ENCODE measurements around the gene RSBN1L.
"Not testable (repeated sequence)": the region's sequence is repeated elsewhere in the genome, so short reads cannot be mapped to it uniquely, and the experiment has no call there.

RSBN1L gene

DNA sequence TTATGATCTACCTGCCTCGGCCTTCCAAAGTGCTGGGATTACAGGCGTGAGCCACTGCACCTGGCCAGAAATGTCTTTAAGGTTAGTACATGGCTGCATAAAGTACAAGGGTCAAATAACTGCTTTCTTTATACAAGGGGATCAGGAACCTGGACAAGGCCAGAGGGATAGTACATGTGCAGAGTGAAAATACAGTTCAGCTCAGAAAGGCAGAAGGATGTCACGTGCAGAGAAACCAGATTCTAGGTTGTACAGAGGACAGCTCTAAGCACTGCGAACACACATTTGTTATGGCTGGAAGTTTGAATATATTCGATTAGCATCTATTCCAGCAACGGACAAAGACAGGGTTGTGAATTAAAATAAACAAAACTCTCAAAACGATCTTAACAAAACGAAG, 6.0 kb upstream of the RSBN1L start:
- no peak for DNase-seq

DNA sequence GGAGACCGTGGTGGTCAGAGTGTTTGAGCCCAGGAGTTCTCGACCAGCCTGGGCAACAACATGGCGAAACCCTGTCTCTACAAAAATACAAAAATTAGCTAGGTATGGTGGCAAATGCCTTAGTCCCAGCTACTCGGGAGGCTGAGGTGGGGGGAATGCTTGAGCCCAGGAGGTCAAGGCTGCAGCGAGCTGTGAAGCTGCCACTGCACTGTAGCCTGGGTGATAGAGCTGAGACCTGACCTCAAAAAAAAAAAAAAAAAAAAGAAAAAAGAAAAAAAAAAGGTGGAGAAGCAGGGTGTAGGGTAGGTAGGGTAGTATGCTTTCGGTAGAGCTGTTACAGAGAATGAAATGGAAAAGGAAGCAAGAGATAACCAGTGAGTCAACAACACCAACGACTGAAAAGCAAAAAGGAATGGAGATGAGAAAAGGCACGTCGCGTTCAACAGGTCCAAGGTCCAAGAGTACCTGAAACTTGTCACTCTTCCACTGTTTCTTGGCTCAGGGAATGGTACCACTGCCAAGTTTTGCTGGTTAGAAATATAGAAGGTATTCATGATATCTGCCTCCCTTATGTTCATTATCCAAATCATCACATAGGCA, 4.3 kb upstream of the RSBN1L start:
- DNase-seq: no peak

DNA sequence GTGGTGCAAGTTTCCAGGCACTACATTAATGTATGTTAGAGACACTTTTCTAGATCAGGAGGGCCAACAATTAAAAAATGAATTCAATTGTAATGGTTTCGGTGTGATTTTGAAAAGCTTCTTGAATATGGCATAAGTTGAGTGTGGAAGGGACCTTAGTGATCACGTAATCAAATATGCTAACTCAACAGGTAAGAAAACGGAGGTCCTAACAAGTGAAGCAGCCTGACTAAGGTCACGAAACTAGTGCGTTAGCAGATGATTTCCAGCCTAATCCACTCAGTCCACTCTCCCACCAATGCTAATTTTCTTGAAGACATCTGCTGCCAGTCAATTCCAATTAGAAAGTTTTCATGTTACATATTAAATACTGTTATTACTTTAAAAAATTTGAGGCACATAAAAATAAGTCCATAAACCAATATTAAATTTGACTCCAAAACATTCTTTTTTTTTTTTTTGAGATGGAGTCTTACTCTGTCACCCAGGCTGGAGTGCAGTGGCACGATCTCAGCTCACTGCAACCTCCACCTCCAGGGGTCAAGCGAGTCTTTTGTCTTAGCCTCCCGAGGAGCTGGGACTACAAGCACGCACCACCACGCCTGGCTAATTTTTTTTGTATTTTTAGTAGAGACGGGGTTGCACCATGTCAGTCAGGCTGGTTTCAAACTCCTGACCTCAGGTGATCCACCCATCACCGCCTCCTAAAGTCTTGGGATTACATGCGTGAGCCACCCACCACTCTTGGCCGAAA, 2.3 kb upstream of the RSBN1L start:
- no peak for DNase-seq

DNA sequence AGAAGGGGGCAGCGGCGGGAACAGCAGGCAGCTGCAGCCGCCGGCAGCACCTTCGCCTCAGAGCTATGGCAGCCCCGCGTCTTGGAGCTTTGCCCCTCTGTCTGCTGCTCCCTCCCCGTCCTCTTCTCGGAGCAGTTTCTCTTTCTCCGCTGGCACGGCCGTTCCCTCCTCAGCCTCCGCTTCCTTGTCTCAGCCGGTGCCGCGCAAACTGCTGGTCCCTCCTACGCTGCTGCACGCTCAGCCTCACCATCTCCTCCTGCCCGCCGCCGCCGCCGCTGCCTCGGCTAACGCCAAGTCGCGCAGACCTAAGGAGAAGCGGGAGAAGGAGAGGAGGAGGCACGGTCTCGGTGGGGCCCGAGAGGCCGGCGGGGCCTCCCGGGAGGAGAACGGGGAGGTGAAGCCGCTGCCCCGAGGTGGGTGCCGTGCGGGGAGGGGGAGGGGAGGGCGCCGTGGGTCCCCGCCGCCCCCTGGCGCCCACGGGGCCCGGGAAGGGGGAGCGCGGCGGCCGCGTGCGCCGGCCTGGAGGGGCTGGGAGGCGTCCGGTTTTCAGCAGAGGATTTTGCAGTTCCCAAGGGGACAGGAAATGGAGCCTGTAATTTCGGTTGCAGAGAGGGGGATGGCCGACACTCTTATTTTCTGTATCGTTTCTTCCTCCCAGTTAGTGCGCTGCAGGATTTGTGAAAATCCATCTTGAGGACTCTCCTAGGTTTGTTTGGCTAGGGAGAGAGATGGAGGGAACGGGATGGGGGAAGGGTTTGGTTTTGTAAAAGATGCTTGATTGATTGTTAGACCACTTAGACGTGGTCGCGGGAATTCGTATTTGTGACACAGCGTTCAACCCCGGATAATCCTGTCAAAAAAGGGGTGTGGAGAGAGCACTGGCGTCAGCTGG, 630 bp downstream of the RSBN1L start:
- DNase-seq: peak; percentile 89

DNA sequence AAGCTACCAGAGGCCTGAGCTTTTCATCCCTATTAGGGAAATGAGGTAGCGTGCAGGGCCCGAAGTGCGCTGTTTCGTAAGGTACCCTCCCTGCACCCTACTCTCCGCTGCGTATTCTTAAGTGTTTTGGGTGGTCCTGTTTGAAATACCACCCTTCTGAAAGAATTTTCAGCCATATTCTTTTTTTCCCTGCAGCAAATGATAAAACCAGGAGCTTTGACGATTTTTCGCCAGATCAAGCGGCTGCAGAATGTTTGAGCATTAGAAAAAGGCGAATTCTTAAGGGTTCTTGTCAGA, 1.2 kb downstream of the RSBN1L start:
- no peak for DNase-seq

DNA sequence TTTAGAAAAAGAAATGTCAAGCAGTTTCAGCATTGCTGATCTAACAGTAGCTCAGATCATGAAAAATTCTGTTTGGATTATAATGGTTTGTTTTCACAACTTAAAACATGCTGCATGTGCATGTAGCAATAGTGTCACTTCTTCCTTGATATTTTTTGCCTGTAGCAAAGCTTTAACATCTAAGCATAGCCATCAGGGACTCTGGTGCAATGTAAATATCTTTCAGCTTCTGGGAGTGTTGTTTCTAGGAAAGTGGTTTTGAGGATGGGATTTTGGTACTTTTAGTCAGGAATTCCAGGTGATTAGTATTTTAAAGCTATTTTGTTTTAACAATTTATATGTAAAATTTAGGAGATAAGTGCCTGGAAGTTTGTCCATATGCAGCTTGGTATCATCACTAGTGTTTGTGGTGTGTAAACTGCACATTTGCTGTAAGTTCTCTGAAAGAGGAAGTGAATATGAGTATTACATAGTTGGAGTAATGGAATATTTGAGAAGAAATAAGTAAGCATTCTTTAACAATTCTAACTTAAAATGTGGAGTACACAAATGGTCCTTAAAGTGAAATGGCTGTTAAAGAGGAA, 1.9 kb downstream of the RSBN1L start:
- DNase-seq: no peak

DNA sequence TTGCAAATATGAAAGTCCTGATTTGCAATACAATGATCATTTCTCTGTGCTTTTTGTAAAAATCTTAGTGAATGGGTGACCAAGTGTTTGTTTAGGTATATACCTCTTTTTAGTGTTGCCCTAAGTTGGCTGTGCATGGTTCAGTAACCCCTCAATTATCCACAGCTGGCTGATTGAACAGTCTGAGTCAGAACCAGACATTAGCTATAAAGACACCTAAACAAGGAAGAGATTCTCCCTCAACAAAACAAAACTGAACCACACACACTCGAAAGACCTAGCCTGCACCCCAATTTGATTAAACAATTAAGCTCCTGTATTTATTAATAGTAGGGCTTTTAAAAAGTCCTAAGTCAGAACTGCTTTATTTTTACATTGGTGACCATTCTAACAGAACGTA, 2.8 kb downstream of the RSBN1L start:
- no peak for DNase-seq

DNA sequence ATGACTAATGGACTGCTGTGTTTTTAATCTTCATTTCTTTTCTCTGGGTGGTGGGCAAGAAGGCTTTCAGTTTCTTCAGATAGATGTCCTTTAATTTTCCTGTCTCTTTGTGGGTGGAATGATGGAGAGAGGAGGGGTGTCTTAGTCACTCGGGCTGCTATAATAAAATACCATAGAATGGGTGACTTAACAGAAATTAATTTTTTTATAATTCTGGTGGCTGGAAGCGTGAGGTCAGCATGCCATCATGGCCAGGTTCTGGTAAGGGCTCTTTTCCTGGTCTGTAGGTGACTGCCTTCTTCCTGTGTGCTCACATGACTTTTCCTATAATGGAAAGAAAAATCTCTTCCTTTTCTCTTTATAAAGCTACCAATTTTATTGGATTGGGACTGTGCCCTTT, 6.3 kb downstream of the RSBN1L start:
- DNase-seq: no peak

DNA sequence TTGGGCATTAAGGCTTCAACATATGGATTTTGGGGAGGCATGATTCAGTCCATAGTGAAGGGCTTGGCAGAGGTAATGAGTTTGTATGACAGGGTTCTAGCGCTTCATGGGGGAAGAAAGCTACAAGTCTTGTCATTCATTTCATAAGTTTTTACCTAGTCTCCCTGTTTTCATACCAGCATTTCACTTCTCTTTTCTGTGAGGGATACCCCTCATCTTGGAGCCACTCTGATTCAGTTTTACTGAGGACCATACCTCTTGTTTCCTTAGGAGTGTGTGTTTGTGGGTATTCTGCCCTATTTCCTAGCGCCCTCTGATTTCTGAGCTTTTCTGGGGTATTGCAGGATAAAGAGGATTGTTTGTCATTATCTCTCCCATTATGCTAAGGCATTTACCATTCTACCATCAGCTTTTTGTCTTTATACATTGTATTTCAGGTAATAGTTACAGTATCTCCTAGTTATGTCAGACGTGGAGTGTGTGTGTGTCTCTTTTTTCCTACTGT, 6.8 kb downstream of the RSBN1L start:
- no peak for DNase-seq

DNA sequence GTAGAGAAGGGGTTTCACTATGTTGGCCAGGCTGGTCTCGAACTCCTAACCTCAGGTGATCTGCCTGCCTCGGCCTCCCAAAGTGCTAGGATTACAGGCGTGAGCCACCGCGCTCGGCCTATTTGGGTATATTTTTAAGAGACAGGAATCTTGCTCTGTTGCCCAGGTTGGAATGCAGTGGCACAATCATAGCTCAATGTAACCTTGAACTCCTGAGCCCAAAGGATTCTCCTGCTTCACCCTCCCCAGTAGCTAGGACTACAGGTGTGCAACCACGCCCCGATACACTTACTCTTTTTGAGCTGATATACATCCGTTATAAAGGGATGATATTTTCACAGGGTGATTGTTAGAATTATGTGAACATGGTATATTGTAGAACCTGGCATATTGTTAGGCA, 7.4 kb downstream of the RSBN1L start:
- not testable (repeated sequence) for DNase-seq

DNA sequence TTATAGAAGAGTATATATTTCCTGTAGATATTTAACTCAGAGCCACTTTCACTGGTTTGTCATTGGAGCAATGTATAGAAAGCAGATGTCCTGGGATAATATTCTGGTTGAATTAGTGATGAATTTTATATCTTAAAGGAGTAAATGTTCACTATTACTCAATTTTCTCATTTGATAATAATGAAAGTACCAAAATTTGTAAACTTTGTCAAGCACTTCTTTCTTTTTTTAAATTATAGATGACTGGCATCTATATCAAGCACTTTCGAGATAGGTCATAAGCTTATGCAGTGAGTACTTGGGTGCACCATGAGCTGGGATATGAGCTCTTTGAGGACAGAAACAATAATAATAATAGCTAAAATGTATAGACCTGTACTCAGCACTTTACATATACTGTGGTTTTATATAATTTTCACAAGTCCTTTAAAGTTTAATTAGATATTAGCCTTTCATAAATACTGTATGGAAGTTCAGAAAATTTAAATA, 11.3 kb downstream of the RSBN1L start:
- DNase-seq: no peak

DNA sequence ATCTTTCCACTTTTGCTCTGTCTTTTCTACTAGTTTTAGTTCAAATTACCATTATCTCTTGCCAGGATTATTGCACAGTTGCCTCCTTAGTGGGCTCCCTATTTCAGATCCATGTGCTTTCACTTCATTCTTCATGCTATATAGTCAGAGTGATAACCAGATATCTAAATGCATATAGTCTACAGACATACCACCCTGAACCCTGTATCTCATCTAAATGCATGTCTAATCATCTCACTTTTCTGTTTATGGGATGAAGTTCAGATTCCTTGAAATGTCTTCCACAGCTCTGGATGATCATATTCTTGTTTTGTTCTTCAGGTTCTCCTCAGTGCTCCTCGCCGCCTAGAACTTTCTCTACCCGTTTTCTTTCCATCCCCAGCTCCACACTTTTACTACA, 13.8 kb downstream of the RSBN1L start:
- DNase-seq: no peak

DNA sequence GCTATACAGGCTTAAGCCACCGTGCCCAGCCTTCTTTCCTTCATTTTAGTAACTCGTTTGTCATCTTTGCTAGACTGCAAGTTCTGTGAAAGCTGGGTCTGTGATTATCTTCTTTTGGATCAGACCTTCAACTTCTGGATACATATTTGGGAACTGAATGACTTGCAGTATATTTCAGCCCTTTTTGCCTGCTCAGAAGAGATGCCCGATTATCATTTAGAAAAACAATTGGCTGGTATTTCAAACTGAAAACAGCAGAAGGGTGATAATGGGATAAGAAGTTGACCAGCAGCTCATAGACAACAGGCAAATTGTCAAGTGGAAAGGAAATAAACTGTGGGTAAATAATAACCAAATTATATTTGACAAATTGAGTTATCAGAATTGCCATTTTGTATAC, 14.6 kb downstream of the RSBN1L start:
- no peak for DNase-seq

DNA sequence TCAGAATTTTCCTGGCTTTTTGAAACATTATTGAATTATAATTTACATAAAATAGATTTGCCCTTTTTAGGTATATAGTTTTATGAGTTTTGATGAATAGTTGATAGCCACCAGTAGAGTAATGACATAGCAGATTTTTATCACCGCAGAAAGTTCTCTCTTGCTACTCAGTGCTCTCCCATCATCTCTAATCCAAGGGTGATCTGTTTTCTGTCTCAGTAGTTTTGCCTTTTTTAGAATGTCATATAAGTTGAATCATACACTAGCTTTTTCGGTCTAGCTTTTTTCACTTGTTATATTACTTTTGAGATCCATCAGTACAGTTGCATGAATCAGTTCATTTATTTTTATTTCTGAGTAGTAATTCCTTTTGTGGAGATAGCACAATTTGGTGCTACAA, 17.9 kb downstream of the RSBN1L start:
- DNase-seq: no peak

DNA sequence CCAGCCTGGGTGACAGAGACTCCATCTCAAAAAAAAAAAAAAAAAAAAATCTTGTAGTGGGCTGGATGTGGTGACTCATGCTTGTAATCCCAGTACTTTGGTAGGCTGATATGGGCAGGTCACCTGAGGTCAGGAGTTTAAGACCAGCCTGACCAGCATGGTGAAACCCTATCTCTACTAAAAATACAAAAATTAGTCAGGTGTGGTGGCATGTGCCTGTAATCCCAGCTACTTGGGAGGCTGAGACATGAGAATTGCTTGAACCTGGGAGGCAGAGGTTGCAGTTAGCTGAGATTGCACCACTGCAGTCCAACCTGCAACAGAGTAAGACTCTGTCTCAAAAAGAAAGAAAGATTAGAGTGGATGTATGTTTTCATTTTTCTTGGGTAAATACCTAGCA, 18.7 kb downstream of the RSBN1L start:
- DNase-seq: not testable (repeated sequence)

DNA sequence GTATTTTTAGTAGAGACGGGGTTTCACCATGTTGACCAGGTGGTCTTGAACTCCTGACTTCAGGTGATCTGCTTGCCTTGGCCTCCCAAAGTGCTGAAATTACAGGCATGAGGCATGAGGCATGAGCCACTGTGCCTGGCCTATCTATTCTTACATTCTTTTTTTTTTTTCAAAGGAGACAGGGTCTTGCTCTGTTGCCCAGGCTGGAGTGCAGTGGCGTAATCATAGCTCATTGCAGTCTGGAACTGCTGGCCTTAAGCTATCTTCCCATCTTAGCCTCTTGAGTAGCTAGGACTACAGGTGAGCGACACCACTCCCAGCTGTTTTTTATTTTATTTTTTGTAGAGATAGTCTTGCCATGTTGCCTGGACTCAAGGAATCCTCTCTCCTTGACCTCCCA, 20.5 kb downstream of the RSBN1L start:
- DNase-seq: no peak

DNA sequence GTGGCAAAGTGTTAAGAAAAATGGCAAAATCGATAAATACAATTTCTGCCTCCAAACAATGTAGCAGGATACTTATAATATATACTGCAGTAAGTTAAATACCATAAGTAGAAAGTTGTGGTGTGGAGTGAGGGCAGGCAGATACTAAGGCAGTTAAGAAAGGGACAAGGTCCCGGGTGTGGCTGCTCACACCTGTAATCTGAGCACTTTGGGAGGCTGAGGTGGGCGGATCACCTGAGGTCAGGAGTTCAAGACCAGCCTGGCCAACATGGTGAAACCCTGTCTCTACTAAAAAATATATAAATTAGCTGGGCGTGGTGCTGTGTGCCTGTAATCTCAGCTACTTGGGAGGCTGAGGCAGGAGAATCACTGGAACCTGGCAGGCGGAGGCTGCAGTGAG, 21.3 kb downstream of the RSBN1L start:
- not testable (repeated sequence) for DNase-seq

DNA sequence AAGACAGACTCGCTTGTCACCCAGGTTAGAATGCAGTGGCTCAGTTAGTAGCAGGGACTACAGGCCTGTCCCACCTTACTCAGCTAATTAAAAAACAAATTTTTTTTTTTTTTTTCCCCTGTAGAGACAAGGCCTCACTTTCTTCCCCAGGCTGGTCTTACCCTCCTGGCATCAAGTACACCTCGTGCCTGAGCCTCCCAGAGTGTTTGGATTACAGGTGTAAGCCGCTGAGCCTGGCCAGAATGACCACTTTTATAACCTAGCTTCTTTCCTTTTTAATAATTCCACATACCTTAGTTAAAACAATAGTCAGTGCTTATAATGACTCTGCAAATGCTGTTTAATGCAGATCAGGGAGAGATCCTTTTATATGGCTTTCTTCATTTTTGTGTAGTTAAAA, 31.3 kb downstream of the RSBN1L start:
- DNase-seq: no peak

DNA sequence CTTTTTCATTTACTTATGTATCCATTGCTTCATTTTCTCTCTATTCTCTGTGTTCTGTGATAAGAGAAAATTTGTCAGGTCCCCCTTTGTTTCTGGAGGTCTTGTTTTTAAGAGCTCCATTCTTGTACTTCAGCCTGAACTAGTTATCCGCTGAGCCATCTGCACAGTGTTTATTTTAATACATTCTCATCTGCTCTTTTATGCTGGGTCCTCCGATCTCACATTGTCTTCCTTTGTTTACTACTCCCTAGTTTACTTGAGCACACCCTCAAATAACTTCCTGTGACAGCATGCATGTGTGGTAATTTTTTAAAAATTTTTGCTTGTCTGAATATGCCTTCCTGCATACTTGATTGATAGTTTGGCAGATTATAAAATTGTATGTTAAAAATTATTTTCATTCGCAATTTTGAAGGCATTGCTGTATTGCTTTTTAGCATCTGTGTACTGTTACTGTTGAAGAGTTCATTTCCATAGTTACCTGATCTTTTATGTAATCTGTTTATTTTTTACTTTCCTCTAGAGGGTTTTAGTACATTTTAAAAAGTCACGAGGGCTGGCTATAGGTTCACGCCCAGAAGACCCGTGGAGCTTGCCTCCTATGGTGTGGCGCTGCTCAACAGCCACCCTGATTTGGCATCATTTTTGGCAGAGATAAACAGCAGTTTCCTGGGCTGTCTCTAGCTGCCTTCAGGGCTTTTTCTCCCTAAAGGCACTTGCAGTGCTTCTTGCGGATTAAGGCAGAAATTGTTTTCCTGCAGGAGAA, 31.9 kb downstream of the RSBN1L start:
- no peak for DNase-seq

DNA sequence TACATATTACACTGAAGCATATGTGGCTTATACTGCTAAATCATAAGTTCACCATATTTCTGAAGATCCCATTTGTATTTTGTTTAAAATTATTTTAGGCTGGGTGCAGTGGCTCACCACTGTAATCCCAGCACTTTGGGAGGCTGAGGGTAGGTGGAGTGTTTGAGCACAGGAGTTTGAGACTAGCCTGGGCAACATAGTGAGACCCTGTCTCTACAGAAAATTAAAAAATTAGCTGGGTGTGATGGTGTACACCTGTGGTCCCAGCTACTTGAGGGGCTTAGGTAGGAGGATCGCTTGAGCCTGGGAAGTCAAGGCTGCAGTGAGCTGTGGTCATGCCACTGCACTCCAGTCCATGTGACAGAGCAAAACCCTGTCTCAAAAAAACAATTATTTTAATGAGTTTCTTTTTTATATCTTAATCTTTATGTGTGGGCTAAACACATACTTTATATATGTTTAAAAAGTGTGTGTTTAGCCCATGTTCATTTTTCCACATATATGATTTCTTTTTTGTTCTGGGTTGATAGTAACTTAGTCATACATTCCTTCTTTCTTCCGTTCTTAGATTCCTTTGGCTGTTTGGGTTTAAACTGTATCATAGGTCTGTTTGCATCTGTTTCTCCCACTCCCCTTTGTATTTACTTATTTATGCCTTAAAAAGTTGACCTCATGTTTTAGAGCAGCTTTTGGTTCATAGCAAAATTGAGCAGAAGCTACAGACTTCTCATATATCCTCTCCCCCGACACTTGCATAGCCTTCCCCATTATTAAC, 33.5 kb downstream of the RSBN1L start:
- DNase-seq: no peak

DNA sequence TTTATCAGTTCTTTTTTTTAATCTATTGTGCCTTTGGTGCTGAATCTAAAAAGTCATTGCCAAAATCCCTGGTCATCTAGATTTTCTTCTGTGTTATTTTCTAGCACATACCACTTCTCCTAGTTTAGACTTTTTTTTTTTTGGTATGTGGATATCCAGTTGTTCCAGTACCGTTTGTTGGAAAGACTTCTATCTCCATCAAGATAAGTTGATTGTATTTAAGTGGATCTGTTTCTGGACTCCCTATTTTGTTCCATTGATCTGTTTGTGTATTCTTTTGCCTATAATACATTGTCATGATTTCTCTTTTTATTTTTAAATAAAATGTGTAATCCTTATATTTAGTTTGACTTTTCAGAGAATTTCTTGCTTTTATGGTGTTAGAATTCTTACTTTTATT, 35.5 kb downstream of the RSBN1L start:
- no peak for DNase-seq
